Panc1 (cell line): ENCODE data around the gene UBE2U. TPM values are rescaled to one million over a fixed set of nuclear protein-coding genes. Genes with fewer than 3 reads are reported as not detected.

Experiments
- ATAC-seq: fragments of 200-7000 bp; cut with Tn5 transposase; 2 replicates; pipeline ENCODE4 v1.9.1; 2020; ENCODE audit warnings: mild to moderate bottlenecking, moderate library complexity
- BruUV-seq: library from RNA; stranded (reverse); fragments of 400-500 nt; replicated peaks from 2 replicates; lab custom pipeline; 2021; lab: Mats Ljungman, UMichigan
- CTCF ChIA-PET: fragments of 300-600 bp; sonication (Branson Sonifier 250); formaldehyde crosslinking; loops from one replicate; lab custom pipeline; 2022; ENCODE audit warnings: antibody characterized with exemption; lab: Charles Lee
- POLR2A ChIA-PET: fragments of 300-600 bp; sonication (Branson Sonifier 250); formaldehyde crosslinking; loops from one replicate; lab custom pipeline; 2022; ENCODE audit warnings: antibody characterized with exemption; lab: Charles Lee
- DNase-seq: peaks from one replicate; pipeline ENCODE4 v3.0.0-alpha.2; 2010; ENCODE audit warnings: low read depth, low spot score
- H3K27ac ChIP-seq: 2 replicates; pipeline ENCODE4 v1.5.1; 2011; ENCODE audit warnings: mild to moderate bottlenecking, low read length, inconsistent platforms
- H3K27me3 ChIP-seq: fragments of 200-500 bp; sonication (Bioruptor generic); 2 replicates; pipeline ENCODE4 v1.6.0; 2014; ENCODE audit warnings: low read length, inconsistent platforms; ENCODE audit not compliant: control insufficient read depth, insufficient read depth
- H3K36me3 ChIP-seq: fragments of 200-500 bp; sonication (Bioruptor generic); 2 replicates; pipeline ENCODE4 v1.5.1; 2014; ENCODE audit warnings: inconsistent platforms, mild to moderate bottlenecking, low read length, moderate library complexity; ENCODE audit not compliant: control insufficient read depth, insufficient read depth
- H3K4me1 ChIP-seq: 2 replicates; pipeline ENCODE4 v1.5.1; 2011; ENCODE audit warnings: inconsistent platforms, mild to moderate bottlenecking, low read length, moderate library complexity; ENCODE audit not compliant: control insufficient read depth, insufficient read depth
- H3K4me3 ChIP-seq, 2 experiments: 2 replicates each; pipeline ENCODE4 v1.5.1; 2011 to 2012; ENCODE audit warnings: low read depth in 2 of 2, low read length in 2 of 2, mild to moderate bottlenecking in 2 of 2, inconsistent platforms in 1 of 2, moderate library complexity in 1 of 2
- H3K9me3 ChIP-seq: fragments of 200-500 bp; sonication (Bioruptor generic); 2 replicates; pipeline ENCODE4 v1.5.1; 2014; ENCODE audit warnings: low read depth, mild to moderate bottlenecking, inconsistent platforms, low read length, moderate library complexity; ENCODE audit not compliant: control insufficient read depth, insufficient read depth
- POLR2AphosphoS5 ChIP-seq: IDR thresholded peaks from 2 replicates; pipeline ENCODE4 v1.6.1; 2012; ENCODE audit warnings: mild to moderate bottlenecking, low read depth, low read length, moderate library complexity
- SIN3A ChIP-seq: IDR thresholded peaks from 2 replicates; pipeline ENCODE4 v1.6.1; 2012; ENCODE audit warnings: low read depth, mild to moderate bottlenecking, low read length, moderate library complexity, borderline replicate concordance; ENCODE audit not compliant: insufficient read depth
- TCF7L2 ChIP-seq: IDR thresholded peaks from 2 replicates; pipeline ENCODE4 v1.6.1; 2011; ENCODE audit warnings: mild to moderate bottlenecking, low read depth, low read length, inconsistent platforms
- in situ Hi-C: cut with HindIII; loops from 2 replicates; pipeline ENCODE4 v1.10.0; 2016; ENCODE audit warnings: low sequenced_read_pairs, low pct_unique_long_range_greater_than_20kb
- intact Hi-C: fragments of 100-400 bp; cut with micrococcal nuclease; formaldehyde crosslinking; loops from one replicate; pipeline ENCODE4 v1.10.0; 2022; ENCODE audit not compliant: unreplicated experiment
- total RNA-seq: library from RNA; stranded (reverse); gene quantifications from one replicate; pipeline ENCODE4 v1.2.1, GENCODE V29; 2021; ENCODE audit not compliant: unreplicated experiment
- TF ChIP-seq, protein P1 (sequence below): fragments of 450-650 bp; IDR thresholded peaks from 2 replicates; pipeline ENCODE4 v1.5.1; 2017; ENCODE audit warnings: mild to moderate bottlenecking
- TF ChIP-seq, protein P2 (sequence below), 2 experiments: IDR thresholded peaks; 2 replicates each; pipeline ENCODE4 v1.6.1; 2011 to 2012; ENCODE audit warnings: low read depth in 2 of 2, control low read depth in 1 of 2, low read length in 1 of 2, mild to moderate bottlenecking in 1 of 2, moderate library complexity in 1 of 2; ENCODE audit not compliant: insufficient read depth in 1 of 2

Gene UBE2U
- total RNA-seq, 1 experiment from 2014 or later: not detected

GRCh38 chr1:64194168-64195080, 9.0 kb upstream of the UBE2U start:
- POLR2A ChIA-PET: no interaction called here
- in situ Hi-C loops (no loop called here), intact Hi-C loops (no loop called here)
- TF ChIP-seq, protein P1, sequence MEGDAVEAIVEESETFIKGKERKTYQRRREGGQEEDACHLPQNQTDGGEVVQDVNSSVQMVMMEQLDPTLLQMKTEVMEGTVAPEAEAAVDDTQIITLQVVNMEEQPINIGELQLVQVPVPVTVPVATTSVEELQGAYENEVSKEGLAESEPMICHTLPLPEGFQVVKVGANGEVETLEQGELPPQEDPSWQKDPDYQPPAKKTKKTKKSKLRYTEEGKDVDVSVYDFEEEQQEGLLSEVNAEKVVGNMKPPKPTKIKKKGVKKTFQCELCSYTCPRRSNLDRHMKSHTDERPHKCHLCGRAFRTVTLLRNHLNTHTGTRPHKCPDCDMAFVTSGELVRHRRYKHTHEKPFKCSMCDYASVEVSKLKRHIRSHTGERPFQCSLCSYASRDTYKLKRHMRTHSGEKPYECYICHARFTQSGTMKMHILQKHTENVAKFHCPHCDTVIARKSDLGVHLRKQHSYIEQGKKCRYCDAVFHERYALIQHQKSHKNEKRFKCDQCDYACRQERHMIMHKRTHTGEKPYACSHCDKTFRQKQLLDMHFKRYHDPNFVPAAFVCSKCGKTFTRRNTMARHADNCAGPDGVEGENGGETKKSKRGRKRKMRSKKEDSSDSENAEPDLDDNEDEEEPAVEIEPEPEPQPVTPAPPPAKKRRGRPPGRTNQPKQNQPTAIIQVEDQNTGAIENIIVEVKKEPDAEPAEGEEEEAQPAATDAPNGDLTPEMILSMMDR: no peak
- no peak for TF ChIP-seq POLR2AphosphoS5
- no peak for TF ChIP-seq TCF7L2
- no peak for TF ChIP-seq SIN3A
- TF ChIP-seq, protein P2, sequence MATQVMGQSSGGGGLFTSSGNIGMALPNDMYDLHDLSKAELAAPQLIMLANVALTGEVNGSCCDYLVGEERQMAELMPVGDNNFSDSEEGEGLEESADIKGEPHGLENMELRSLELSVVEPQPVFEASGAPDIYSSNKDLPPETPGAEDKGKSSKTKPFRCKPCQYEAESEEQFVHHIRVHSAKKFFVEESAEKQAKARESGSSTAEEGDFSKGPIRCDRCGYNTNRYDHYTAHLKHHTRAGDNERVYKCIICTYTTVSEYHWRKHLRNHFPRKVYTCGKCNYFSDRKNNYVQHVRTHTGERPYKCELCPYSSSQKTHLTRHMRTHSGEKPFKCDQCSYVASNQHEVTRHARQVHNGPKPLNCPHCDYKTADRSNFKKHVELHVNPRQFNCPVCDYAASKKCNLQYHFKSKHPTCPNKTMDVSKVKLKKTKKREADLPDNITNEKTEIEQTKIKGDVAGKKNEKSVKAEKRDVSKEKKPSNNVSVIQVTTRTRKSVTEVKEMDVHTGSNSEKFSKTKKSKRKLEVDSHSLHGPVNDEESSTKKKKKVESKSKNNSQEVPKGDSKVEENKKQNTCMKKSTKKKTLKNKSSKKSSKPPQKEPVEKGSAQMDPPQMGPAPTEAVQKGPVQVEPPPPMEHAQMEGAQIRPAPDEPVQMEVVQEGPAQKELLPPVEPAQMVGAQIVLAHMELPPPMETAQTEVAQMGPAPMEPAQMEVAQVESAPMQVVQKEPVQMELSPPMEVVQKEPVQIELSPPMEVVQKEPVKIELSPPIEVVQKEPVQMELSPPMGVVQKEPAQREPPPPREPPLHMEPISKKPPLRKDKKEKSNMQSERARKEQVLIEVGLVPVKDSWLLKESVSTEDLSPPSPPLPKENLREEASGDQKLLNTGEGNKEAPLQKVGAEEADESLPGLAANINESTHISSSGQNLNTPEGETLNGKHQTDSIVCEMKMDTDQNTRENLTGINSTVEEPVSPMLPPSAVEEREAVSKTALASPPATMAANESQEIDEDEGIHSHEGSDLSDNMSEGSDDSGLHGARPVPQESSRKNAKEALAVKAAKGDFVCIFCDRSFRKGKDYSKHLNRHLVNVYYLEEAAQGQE (IDR thresholded peaks at IDR 0.05; ENCODE audit: insufficient read depth in 1 of 2, low read depth in 2 of 2, low read length in 1 of 2): no peak
- H3K27me3 ChIP-seq: no peaks in the 10 kb centered on the region
- H3K9me3 ChIP-seq: no peaks in the 10 kb centered on the region
- no peaks in the 10 kb centered on the region for H3K36me3 ChIP-seq
- no peak for ATAC-seq
- H3K27ac ChIP-seq: no peak overlapping the region
- CTCF ChIA-PET: no interaction called here
- no peak overlapping the region for H3K4me3 ChIP-seq
- no peak for DNase-seq
- H3K4me1 ChIP-seq: no peaks in the 10 kb centered on the region
- no TSS peak for BruUV-seq

DNA sequence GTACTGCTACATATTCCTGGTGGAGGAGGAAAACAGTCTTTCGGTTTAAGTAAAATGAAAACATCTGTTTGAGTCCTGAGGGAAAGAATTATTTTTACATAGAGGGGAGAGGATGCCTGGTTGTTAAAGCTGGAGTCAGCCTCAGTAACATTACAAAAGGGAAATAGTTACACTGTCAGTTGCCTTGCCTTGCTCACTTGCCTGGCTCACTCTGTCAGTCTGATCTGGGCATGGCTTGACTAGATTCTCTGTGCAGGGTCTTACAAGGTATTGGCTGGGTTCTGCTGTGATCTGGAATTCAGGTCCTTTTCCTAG, 8.4 kb upstream of the UBE2U start:
- no peak for DNase-seq
- no peaks in the 10 kb centered on the region for H3K4me1 ChIP-seq
- in situ Hi-C loops: no loop called here
- TF ChIP-seq SIN3A (no peak), POLR2AphosphoS5 (no peak), TCF7L2 (no peak)
- TF ChIP-seq, protein P2 (IDR thresholded peaks at IDR 0.05; ENCODE audit: insufficient read depth in 1 of 2, low read depth in 2 of 2, low read length in 1 of 2): no peak
- TF ChIP-seq, protein P1: no peak
- no peak overlapping the region for H3K27ac ChIP-seq
- no peak overlapping the region for H3K4me3 ChIP-seq
- POLR2A ChIA-PET: no interaction called here
- ATAC-seq: 0 out of 2 replicates have a peak, but pooled peaks have one; percentile 51
- CTCF ChIA-PET: no interaction called here
- H3K27me3 ChIP-seq: no peaks in the 10 kb centered on the region
- intact Hi-C loops: no loop called here
- no peaks in the 10 kb centered on the region for H3K36me3 ChIP-seq
- no TSS peak for BruUV-seq
- no peaks in the 10 kb centered on the region for H3K9me3 ChIP-seq
